ENCODE results near the gene ADCY2.

Gene ADCY2

GRCh38 chr5:7609726-7610125, 213.8 kb downstream of the ADCY2 start:
- no peak for DNase-seq

GRCh38 chr5:7610531-7611177, 214.7 kb downstream of the ADCY2 start:
- DNase-seq = no peak

- DNase-seq = no peak
These were observed 215.6 kb downstream of the ADCY2 start for GRCh38 chr5:7611518-7611917.

DNA sequence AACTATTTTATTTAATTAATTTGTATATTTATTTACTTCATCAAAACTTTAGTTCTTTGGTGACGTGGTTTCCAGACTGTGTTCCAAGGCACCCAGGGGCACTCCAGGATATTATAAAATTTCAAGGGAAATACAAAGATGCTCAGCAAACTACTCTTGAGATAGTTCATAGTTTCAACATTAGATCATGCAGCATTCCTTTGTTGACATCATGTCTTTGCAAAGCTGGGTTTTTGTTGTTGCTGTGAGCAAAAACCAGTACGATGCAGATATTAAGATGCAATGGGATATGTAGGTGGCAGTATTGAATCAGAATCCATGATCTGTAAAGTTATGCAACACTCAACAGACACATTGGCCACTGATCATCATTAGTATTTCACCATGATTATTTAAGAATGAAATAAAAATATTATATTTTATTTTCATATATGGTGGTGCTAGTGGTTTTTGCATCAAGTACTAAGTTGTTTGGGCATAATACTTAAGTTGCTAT, 219.7 kb downstream of the ADCY2 start:
- DNase-seq = no peak

DNA sequence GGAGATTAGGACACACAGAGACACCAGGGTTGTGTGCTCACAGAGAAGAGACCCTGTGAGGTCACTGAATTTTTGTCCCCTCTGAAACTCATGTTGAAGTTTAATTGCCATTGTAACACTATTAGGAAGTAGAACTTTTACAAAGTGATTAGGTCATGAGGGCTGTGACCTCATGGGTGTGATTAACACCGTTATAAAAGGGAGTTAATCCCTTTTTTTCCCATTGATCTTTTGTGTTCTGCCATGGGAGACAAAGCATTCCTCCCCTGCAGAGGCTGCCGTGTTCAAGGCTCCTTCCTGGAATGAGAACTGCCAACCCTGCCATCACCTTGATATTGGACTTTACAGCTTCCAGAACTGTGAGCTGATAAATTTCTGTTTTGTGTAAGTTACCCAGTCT, 221.0 kb downstream of the ADCY2 start:
- DNase-seq = no peak

DNA sequence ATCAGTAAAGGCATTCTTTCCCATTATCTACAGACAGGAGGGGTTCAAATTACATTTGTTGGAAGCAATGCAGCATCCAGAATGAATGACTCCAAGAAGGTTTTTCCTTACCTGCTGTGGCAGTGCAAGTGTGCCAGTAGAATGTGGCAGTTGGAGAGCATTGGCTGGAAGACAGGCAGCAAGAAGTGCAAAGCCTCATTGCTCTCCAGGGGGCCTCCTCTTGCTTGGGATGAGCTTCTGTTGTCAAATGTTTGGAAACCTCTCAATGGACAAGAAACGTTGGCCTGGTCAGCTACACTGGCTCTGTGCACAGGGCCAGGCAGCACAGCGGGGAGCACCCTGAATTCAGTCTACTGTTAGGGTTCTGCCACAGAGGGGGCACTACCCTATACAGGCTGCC, 226.6 kb downstream of the ADCY2 start:
- DNase-seq = no peak

GRCh38 chr5:7625740-7626139, 229.8 kb downstream of the ADCY2 start:
- no peak for DNase-seq

DNA sequence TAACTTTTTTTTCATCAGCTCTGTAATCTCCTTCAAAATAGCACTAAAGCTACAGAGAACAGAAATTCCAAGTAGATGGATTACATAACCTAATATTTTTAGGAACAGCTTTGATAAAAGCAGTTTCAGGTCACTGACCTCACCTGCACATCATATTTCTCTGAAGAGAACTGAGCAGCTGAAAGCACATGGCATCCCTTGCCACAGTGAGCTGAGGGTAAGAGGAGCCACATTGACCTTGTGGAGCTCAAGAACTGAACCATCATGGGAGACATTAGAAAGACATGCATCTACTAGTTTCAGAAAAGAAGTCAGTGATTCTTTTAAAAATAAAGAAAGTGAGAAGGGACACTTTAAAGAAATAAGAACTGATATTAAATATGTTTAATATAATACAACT, 232.3 kb downstream of the ADCY2 start:
- no peak for DNase-seq

GRCh38 chr5:7628820-7629219, 232.9 kb downstream of the ADCY2 start:
- no peak for DNase-seq

DNA sequence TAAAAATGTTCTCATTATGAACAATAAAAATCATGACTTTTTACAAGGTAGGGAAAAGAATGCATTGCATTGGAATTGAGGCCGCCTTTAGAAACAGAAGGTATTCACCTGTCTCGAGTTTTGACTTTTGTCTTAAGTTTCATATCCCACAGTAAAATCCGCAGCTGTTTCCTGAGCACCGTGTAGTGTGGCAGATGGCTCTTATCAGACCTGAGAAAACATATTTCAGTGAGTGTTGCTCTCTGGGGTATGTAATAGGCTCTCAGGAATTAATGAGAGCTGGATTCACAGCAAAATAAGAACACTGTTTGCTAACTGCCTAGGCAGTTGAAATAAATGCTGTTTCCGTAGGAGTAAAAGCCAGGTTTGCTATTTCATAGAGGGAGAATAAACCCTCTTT, 233.6 kb downstream of the ADCY2 start:
- peak; percentile 54 for DNase-seq

DNA sequence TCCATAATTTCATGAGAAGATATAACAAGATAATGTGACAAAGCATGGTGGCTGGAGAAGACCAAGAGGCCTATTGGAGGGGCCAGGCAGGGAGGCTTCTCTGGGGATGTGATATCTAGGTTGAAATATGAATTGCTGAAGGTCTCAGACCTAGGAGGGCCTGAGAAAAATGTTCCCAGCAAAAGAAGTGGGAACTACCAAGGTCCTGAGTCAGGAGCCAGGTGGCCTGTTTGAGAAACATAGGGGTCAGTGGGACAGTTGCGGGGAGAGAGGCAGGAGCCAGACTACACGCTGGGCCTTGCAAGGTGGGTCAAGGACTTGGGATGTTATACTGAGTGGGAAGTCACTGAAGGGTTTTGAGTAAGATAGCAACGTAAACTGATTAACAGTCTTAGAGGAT, 238.9 kb downstream of the ADCY2 start:
- DNase-seq = no peak

GRCh38 chr5:7638456-7638855, 242.5 kb downstream of the ADCY2 start:
- no peak for DNase-seq

GRCh38 chr5:7642029-7642428, 246.1 kb downstream of the ADCY2 start:
- no peak for DNase-seq

DNA sequence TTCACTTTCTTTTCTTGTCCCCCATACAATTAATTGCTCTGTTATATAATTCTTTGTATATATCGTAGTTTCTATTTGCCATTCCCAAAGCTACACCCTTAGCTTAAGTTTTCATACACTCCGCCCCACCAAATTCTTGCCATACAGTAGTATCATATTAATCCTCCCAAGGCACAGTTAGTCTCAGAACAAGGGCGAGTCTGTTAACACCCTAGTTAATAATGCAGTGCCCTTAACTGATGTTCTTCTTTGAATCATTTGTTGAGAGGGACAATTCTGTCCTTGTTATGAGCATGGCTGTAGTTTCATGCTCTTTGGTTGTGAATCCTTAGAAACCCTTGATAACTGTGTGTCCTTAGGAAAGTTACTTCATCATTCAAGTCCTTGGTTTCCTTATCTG, 248.8 kb downstream of the ADCY2 start:
- no peak for DNase-seq

- DNase-seq = no peak
These were observed 254.8 kb downstream of the ADCY2 start for GRCh38 chr5:7650755-7651154.

- no peak for DNase-seq
These were observed 257.1 kb downstream of the ADCY2 start for GRCh38 chr5:7653046-7653445.

GRCh38 chr5:7657153-7657552, 261.2 kb downstream of the ADCY2 start:
- DNase-seq = no peak

DNA sequence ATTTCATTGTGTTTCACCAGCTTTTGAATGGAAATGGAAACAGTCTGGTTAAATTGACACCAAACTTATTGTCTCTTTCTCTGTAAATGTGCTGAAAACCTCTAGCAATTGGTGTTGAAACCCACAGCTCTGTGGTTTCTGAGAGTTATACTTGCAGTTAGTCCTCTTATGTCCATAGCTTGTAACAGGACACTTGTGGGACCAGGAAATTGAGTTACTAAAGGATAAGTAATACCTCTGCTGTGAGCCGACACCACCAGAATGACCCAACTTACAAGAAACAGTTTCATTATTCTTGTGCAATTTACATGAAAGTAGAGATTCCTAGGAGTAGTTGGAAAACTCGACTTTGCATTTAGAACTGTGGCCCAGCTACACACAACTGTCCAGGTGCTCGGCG, 263.5 kb downstream of the ADCY2 start:
- DNase-seq = no peak

GRCh38 chr5:7662289-7662688, 266.4 kb downstream of the ADCY2 start:
- no peak for DNase-seq

DNA sequence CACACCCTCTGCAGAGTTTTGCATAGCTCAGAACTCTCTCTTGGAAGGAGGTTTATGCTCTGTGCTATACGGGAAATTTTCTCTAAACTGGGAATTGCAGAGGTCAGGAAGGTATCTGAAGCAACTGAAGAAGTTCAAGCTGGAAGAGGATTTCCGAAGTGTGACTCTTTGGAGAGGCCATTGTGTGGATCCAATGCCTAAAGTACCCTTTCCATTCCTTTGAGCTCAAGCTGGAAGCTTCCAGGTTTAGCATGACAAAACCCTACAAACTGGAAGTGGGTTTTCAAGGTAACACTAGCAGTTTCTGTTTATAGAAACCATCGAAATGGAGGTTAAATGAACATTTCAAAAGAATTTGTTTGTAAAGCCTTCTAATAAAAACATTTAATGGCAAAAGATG, 267.9 kb downstream of the ADCY2 start:
- DNase-seq = no peak

DNA sequence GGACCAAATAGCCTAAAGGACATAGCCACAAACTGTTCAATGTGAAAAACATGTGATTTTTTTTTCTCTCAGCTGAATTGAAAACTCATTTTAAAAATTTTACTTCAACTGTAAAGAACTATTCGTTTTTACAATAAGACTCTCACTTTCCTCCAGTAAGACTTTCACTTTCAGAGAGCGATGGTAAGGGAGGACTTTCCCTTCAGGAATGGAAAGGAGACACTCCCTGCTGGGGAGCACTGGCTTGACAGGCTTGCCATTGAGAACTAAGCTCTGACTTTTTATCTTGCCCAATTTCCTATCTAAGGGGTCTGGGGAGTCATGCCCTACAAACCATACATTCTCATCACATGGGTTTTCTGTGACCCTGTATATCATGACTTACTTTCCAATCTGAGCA, 268.3 kb downstream of the ADCY2 start:
- DNase-seq = no peak

- no peak for DNase-seq
These were observed 271.4 kb downstream of the ADCY2 start for GRCh38 chr5:7667216-7667767.

- DNase-seq = no peak
These were observed 272.2 kb downstream of the ADCY2 start for GRCh38 chr5:7668161-7668560.

GRCh38 chr5:7668627-7669026, 272.7 kb downstream of the ADCY2 start:
- no peak for DNase-seq

- no peak for DNase-seq
These were observed 275.5 kb downstream of the ADCY2 start for GRCh38 chr5:7671381-7671993.

All from NCI-H2029 treated with DMSO at 0.1 percent for 48 hours (cell line).